NB4 (cell line): ENCODE results near the gene SLMAP.

Experiments used
- CTCF ChIP-seq: IDR thresholded peaks from one replicate; pipeline ENCODE4 v1.5.1; 2012; ENCODE audit warnings: low read depth, low read length
- MAX ChIP-seq: IDR thresholded peaks from 2 replicates; pipeline ENCODE4 v1.6.1; 2011; ENCODE audit warnings: low read depth, low read length
- MYC ChIP-seq: IDR thresholded peaks from 2 replicates; pipeline ENCODE4 v1.6.1; 2011; ENCODE audit warnings: low read depth, low read length

- TF ChIP-seq CTCF (no peak), MYC (no peak), MAX (no peak)
These were observed 40.4 kb upstream of the SLMAP start for GRCh38 chr3:57715686-57716085.
